ENCODE data around the gene ADCY3. TPM values are rescaled to one million over a fixed set of nuclear protein-coding genes. Genes with fewer than 3 reads are reported as not detected.

ADCY3 gene
- total and polyA plus RNA-seq, 9 of the 15 experiments (the other 6 are each of a cell fraction or from before 2014, with no cell fraction given) = 1.5 to 54.8 (median 26.3) TPM

- TF ChIP-seq USF1 (CRISPR knock-in tag; IDR thresholded peaks at IDR 0.05) (no peak), HMG20B (CRISPR knock-in tag; IDR thresholded peaks at IDR 0.05) (no peak), ZNF398 (CRISPR knock-in tag; IDR thresholded peaks at IDR 0.05) (no peak), TCF3 (CRISPR knock-in tag; IDR thresholded peaks at IDR 0.05) (no peak), GTF3C2 (IDR thresholded peaks at IDR 0.05; ENCODE audit: borderline replicate concordance, extremely low read depth, insufficient read length) (no peak), HNRNPK (IDR thresholded peaks at IDR 0.05; ENCODE audit: low read depth, low read length, poor library complexity, severe bottlenecking) (no peak), THRB (CRISPR knock-in tag; conservative IDR thresholded peaks at IDR 0.05) (no peak), PPARD (CRISPR knock-in tag; IDR thresholded peaks at IDR 0.05) (no peak), TAF15 (IDR thresholded peaks at IDR 0.05; ENCODE audit: low read depth, low read length) (no peak), IFI16 (CRISPR knock-in tag; IDR thresholded peaks at IDR 0.05) (no peak), NRF1 (conservative IDR thresholded peaks at IDR 0.05 in 1 of 2, IDR thresholded peaks at IDR 0.05 in 1 of 2) (no peak), HDAC2 (IDR thresholded peaks at IDR 0.05) (no peak), ZNF395 (CRISPR knock-in tag; IDR thresholded peaks at IDR 0.05) (no peak)
- ATAC-seq = peak; percentile 28; the same call in 1 of the 3 replicates
- H3K4me1 ChIP-seq (replicated peaks in 1 of 2; ENCODE audit: control insufficient read depth in 2 of 2, insufficient read depth in 2 of 2, low read length in 2 of 2) = no peaks in the 10 kb centered on the region; a peak in 1 of 5 replicates
- POLR2A ChIA-PET = interaction anchor here (1.0 to 1.6 kb wide), 2 partner anchors 9 to 13 kb away, joined by 4 to 7 read pairs; no protein-coding TSS in a partner anchor
- no peaks in the 10 kb centered on the region for H3K79me2 ChIP-seq (ENCODE audit: control insufficient read depth, insufficient read depth, low read length)
- H2AFZ ChIP-seq (ENCODE audit: low read depth, low read length) = 0 out of 2 replicates have a peak overlapping the region, but pooled peaks have one; percentile 4
- H3K36me3 ChIP-seq (ENCODE audit: control insufficient read depth, insufficient read depth, low read length) = no peaks in the 10 kb centered on the region
- intact Hi-C loops (cut with micrococcal nuclease) (no loop called here), in situ Hi-C loops (cut with MboI) (no loop called here)
- 25% methylated on average over 5 of the region's 5 CpGs for WGBS (ENCODE audit: insufficient coverage, low coverage, missing lambda C conversion rate)
- CTCF ChIA-PET (ENCODE audit: low intra/inter-chr PET ratio) = no interaction called here
- FAIRE-seq = no peak
- H3K9me3 ChIP-seq (replicated peaks; ENCODE audit: control insufficient read depth, insufficient read depth, low read depth, low read length) = no peaks in the 10 kb centered on the region
- no peak overlapping the region for H3K4me2 ChIP-seq (ENCODE audit: insufficient read depth, low read length)
- no TSS peak for BruUV-seq (replicated peaks)
- no peak overlapping the region for H3K9ac ChIP-seq (ENCODE audit: insufficient read depth in 1 of 2, low read depth in 2 of 2, low read length in 2 of 2)
- H3K4me3 ChIP-seq = no peak overlapping the region
- no peaks in the 10 kb centered on the region for H3K27me3 ChIP-seq (ENCODE audit: control insufficient read depth in 2 of 2, insufficient read depth in 2 of 2, low read length in 2 of 2)
- no peaks in the 10 kb centered on the region for H4K20me1 ChIP-seq (replicated peaks; ENCODE audit: control insufficient read depth, insufficient read depth, low read length)
- H3K9me1 ChIP-seq (ENCODE audit: control insufficient read depth, insufficient read depth, low read length) = no peaks in the 10 kb centered on the region
- no peak overlapping the region for H3K27ac ChIP-seq (ENCODE audit: extremely low read depth, low read depth, low read length)
- DNase-seq (ENCODE audit: extremely low read depth in 1 of 4, low spot score in 3 of 4) = no peak
Measured at GRCh38 chr2:24935145-24935544, 15.1 kb upstream of the ADCY3 start.
